ENCODE data around the gene GDNF.

GDNF gene

GRCh38 chr5:37846786-37847310 is 7.0 kb upstream of the GDNF start:
- DNase-seq (ENCODE audit: low read depth) = no peak

- DNase-seq (ENCODE audit: low read depth) = no peak
Measured at GRCh38 chr5:37844009-37844408, 4.2 kb upstream of the GDNF start.

GRCh38 chr5:37842048-37842447 is 2.2 kb upstream of the GDNF start:
- DNase-seq (ENCODE audit: low read depth) = no peak

- no peak for DNase-seq (ENCODE audit: low read depth)
Measured at GRCh38 chr5:37841203-37841602, 1.4 kb upstream of the GDNF start.

- DNase-seq (ENCODE audit: low read depth) = peak; percentile 88
Measured at GRCh38 chr5:37840053-37841034, 503 bp upstream of the GDNF start.

GRCh38 chr5:37838933-37839341 is 904 bp downstream of the GDNF start:
- DNase-seq (ENCODE audit: low read depth) = no peak

- peak; percentile 66 for DNase-seq (ENCODE audit: low read depth)
Measured at GRCh38 chr5:37838152-37838932, 1.5 kb downstream of the GDNF start.

- peak; percentile 81 for DNase-seq (ENCODE audit: low read depth)
Measured at GRCh38 chr5:37837414-37838032, 2.3 kb downstream of the GDNF start.

- DNase-seq (ENCODE audit: low read depth) = peak; percentile 69
Measured at GRCh38 chr5:37836592-37837413, 3.0 kb downstream of the GDNF start.

GRCh38 chr5:37836235-37836591 is 3.6 kb downstream of the GDNF start:
- DNase-seq (ENCODE audit: low read depth) = no peak

- peak; percentile 34 for DNase-seq (ENCODE audit: low read depth)
Measured at GRCh38 chr5:37835380-37835973, 4.4 kb downstream of the GDNF start.

GRCh38 chr5:37834542-37835379 is 5.1 kb downstream of the GDNF start:
- DNase-seq (ENCODE audit: low read depth) = peak; percentile 29

GRCh38 chr5:37833990-37834389 is 5.9 kb downstream of the GDNF start:
- no peak for DNase-seq (ENCODE audit: low read depth)

- DNase-seq (ENCODE audit: low read depth) = peak; percentile 68
Measured at GRCh38 chr5:37831821-37832534, 7.9 kb downstream of the GDNF start.

GRCh38 chr5:37830348-37830747 is 9.5 kb downstream of the GDNF start:
- DNase-seq (ENCODE audit: low read depth) = no peak

- no peak for DNase-seq (ENCODE audit: low read depth)
Measured at GRCh38 chr5:37825334-37825915, 14.4 kb downstream of the GDNF start.

- DNase-seq (ENCODE audit: low read depth) = peak; percentile 57
Measured at GRCh38 chr5:37823433-37824152, 16.2 kb downstream of the GDNF start.

GRCh38 chr5:37816883-37817282 is 23.0 kb downstream of the GDNF start:
- DNase-seq (ENCODE audit: low read depth) = peak; percentile 79

Data from EH (cell line).